ENCODE data around the gene EFNB1.

DNA sequence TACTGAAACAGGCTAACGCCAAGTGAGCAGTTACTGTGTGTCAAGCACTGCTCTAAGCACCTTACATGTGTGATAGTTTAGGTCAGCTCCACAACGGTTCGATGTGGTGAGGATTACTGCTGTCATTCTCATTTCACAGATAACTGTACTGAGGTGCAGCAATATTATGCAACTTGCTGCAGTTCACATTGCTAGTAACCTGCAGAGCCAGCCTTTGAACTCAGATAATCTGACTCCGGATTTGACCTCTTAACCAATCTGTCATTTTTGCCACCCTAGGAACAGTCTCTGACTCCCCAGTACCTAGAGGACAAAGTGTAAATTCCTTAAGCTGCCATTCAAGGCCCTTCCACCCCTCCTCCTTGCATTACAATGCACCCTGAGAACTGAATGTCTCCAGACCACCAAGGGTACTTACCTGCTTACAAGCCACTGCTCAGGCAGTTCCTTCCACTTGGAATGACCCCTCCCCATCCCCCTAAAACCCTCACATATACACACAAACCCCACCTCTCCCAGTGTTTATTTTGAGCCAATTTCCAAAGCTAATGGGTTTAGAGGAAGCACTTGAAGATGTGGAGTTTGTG, 24.9 kb downstream of the EFNB1 start:
- TF ChIP-seq TBP (IDR thresholded peaks at IDR 0.05; ENCODE audit: low read depth, low read length), result no peak
- TF ChIP-seq, protein P1, sequence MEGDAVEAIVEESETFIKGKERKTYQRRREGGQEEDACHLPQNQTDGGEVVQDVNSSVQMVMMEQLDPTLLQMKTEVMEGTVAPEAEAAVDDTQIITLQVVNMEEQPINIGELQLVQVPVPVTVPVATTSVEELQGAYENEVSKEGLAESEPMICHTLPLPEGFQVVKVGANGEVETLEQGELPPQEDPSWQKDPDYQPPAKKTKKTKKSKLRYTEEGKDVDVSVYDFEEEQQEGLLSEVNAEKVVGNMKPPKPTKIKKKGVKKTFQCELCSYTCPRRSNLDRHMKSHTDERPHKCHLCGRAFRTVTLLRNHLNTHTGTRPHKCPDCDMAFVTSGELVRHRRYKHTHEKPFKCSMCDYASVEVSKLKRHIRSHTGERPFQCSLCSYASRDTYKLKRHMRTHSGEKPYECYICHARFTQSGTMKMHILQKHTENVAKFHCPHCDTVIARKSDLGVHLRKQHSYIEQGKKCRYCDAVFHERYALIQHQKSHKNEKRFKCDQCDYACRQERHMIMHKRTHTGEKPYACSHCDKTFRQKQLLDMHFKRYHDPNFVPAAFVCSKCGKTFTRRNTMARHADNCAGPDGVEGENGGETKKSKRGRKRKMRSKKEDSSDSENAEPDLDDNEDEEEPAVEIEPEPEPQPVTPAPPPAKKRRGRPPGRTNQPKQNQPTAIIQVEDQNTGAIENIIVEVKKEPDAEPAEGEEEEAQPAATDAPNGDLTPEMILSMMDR (IDR thresholded peaks at IDR 0.05; ENCODE audit: control extremely low read depth in 1 of 3, insufficient read depth in 1 of 3, low read depth in 1 of 3, low read length in 3 of 3), result no peak
- TF ChIP-seq GABPA (IDR thresholded peaks at IDR 0.05; ENCODE audit: borderline replicate concordance, insufficient read depth, low read length), result no peak
- TF ChIP-seq EZH2 (IDR thresholded peaks at IDR 0.05; ENCODE audit: low read depth, low read length, severe bottlenecking), result no peak
- TF ChIP-seq SP1 (IDR thresholded peaks at IDR 0.05; ENCODE audit: low read depth, low read length), result no peak
- TF ChIP-seq JUND (IDR thresholded peaks at IDR 0.05; ENCODE audit: low read length), result no peak
